Ecto neural progenitor cell (in vitro differentiated cells): ENCODE data around the gene PHACTR3.

Source experiments
- DNase-seq: peaks from one replicate; pipeline ENCODE4 v3.0.0-alpha.2; 2018; ENCODE audit warnings: low spot score

The PHACTR3 gene

GRCh38 chr20:59696476-59696875 is 92.1 kb downstream of the PHACTR3 start:
- no peak for DNase-seq

- DNase-seq, result no peak
Observed at GRCh38 chr20:59697068-59697467, 92.7 kb downstream of the PHACTR3 start.

- DNase-seq, result no peak
Observed at GRCh38 chr20:59698598-59698997, 94.3 kb downstream of the PHACTR3 start.

- no peak for DNase-seq
Observed at GRCh38 chr20:59701236-59701635, 96.9 kb downstream of the PHACTR3 start.

GRCh38 chr20:59703046-59703445 is 98.7 kb downstream of the PHACTR3 start:
- DNase-seq, result no peak

- no peak for DNase-seq
Observed at GRCh38 chr20:59705651-59706399, 101.5 kb downstream of the PHACTR3 start.

- DNase-seq, result no peak
Observed at GRCh38 chr20:59706400-59706693, 102.0 kb downstream of the PHACTR3 start.

- DNase-seq, result no peak
Observed at GRCh38 chr20:59708326-59708725, 104.0 kb downstream of the PHACTR3 start.

GRCh38 chr20:59709636-59710035 is 105.3 kb downstream of the PHACTR3 start:
- DNase-seq, result no peak

- DNase-seq, result no peak
Observed at GRCh38 chr20:59718071-59718470, 113.7 kb downstream of the PHACTR3 start.

GRCh38 chr20:59718751-59719150 is 114.4 kb downstream of the PHACTR3 start:
- DNase-seq, result no peak

GRCh38 chr20:59720013-59720412 is 115.7 kb downstream of the PHACTR3 start:
- no peak for DNase-seq

GRCh38 chr20:59721386-59721785 is 117.0 kb downstream of the PHACTR3 start:
- DNase-seq, result no peak

GRCh38 chr20:59723108-59723500 is 118.8 kb downstream of the PHACTR3 start:
- DNase-seq, result no peak

GRCh38 chr20:59723607-59724456 is 119.5 kb downstream of the PHACTR3 start:
- no peak for DNase-seq

GRCh38 chr20:59724457-59725366 is 120.4 kb downstream of the PHACTR3 start:
- no peak for DNase-seq

GRCh38 chr20:59725476-59726280 is 121.3 kb downstream of the PHACTR3 start:
- DNase-seq, result no peak

- DNase-seq, result no peak
Observed at GRCh38 chr20:59726281-59726595, 121.9 kb downstream of the PHACTR3 start.

- no peak for DNase-seq
Observed at GRCh38 chr20:59728722-59729430, 124.5 kb downstream of the PHACTR3 start.

GRCh38 chr20:59729506-59729905 is 125.2 kb downstream of the PHACTR3 start:
- peak; percentile 18 for DNase-seq

GRCh38 chr20:59730722-59731121 is 126.4 kb downstream of the PHACTR3 start:
- DNase-seq, result no peak
